Measurements from ENCODE around the gene USP3.

USP3 gene

DNA sequence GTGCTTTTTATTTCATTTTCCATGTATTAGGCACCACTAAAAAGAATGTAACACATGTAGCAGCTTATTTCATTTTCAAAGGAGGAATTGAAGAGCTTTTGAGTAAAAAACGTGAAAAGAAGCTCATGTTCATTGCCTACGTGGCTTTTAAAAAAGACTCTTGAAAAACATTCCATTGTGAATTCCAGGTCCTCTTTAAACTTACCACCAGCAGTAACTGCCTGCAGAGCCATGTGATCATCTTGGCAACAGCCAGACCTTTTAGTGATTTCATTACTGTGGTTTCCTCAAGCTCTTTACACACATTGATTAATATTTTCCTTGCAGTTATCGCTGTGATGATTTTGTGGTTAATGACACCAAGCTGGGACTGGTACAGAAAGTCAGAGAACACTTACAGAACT lies 49.0 kb downstream of the USP3 start:
- no peak for DNase-seq

DNA sequence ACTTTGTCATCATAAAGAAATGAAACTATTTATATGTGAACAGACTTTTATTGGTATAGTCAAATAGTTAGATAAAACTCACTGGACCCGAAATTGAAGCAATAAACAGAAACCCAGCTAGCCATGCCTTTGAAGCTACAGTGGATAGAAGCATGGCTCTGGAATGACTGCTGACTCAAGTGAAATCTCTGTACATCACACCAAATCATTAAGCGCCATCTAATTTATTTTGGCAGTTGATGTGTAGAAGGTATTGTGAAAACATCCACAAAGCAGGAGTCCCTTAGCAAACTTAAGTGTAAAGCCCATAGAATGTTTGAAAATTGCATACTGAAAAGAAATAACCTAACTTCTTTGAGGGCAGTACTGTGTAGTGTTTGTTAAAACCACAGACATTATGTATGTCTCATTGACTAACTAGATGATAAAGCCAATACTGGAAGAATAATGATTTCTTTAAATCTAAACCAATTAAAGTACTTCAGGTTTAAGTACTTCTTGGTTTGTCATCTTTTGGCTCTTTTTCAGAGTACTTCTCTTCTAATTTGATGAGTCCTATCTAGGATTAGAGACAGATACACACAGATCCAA lies 50.0 kb downstream of the USP3 start:
- no peak for DNase-seq

DNA sequence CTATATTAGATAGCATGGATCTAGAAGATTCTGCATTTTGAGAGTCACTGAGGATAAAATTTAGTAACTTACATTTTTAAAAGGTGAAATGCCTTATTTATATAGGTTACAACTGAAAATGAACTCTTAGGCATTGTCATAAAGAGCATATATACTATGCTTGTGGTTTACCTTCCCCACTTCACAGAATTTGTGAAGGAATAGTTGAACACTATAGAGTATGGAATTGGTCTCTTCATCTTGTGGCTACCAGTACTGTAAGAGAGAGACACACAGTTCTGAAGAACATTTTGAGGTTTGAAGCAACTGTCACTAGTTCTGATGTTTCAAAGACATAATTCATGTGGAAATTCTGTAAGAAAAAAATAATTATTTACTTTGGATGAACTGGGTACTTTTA lies 51.1 kb downstream of the USP3 start:
- no peak for DNase-seq

DNA sequence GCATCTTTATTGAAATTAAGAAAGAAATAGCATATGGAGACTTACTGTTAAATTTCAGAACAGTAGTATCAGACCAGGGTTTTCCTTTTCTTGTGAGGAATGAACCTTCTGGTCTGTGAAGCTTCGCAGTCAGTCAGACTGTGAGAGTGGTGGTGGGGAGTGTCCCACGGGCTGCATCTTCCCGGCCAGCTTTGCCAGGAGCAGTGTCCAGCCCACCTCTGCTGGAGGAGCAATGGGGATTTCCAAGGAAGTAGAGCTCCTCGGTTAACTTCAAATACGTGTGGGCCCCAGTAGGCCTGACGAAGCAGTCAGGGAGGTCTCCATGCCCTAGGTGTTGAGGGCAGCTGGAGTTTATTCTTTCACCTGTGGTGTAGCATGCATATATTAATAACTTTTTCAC lies 51.9 kb downstream of the USP3 start:
- no peak for DNase-seq

DNA sequence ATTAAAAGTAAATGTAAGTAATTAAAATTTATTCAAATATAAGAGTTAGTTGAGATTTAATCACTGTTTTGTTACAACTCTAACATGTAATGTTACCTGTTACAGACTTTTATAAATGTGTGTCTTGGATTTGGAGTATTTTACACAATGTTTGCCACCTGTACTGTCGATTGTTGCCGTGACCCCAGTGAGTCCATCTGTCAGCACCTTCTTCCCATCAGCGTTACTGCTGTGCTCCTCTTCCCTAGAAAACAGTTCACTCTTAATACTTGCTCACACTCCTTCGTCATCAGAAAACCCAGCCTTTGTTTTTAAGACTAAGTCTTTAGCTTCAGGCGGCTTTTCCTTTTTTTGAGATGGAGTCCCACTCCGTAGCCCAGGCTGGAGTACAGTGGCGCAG lies 52.3 kb downstream of the USP3 start:
- DNase-seq: no peak

DNA sequence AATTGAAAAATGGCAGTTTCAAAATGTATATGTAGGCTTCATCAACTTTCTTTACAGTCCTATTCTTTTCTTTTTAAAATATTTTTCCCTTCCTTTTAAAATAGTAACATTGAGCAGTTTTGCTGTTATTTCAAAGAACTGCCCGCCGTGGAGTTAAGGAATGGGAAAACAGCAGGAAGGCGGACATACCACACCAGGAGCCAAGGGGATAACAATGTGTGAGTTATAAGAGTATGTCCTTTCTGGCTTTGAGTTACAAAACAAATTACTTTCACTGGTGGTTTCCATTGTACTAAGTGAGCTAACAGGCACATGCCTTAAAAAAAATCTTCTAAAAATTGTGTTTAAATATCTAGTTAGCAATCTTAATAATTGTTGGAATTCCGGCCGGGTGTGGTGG lies 55.4 kb downstream of the USP3 start:
- no peak for DNase-seq

DNA sequence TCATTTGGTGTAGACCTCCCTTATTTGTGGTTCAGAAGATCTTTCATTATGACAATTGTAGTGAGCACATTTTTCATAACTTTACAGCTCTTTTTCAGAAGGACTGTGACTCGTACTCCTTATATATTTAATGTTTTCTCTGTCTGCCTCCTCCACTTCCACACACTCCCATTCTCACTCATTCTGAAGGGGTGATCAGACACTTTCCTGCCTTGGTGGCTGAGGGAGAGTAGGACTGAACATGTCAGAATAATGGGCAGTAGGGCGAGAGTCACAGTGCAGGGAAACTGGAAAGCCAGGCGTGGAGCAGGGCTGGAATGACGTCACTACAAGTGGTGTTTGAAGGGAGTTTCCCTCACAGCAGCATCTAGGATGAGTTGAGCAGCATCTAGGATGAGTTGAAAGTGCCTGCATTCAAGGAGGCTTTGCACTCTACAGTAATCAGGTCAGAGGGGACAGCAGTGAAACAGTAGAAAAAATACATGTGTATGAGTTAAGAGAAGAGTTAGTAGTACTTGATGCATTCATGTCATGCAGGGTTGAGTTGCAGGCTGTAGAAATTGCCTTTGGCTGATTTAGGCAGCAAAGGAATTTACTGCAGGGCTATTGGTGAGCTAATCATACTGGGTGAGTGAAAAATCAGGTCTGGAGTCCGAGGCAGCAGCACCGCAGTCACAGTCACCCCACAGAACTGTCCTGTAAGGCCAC lies 56.5 kb downstream of the USP3 start:
- DNase-seq: no peak

DNA sequence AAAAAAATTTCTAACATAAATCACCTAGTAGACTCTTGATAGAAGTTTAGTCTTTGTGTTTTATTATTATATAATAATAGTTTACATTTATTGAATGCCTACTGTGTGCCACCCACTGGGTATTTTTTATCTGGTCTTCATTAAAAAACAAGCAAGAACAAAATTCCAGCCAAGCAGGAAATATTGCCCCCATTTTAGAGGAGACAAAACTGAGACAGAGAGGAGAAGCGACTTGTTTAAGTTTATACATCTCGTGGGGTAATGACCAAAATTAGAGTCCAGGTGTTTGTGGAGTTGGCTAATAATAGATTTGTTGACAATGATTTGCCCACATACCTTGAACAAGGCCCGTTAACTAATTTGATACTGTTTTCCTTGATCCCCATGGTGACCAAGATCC lies 59.7 kb downstream of the USP3 start:
- DNase-seq: no peak

DNA sequence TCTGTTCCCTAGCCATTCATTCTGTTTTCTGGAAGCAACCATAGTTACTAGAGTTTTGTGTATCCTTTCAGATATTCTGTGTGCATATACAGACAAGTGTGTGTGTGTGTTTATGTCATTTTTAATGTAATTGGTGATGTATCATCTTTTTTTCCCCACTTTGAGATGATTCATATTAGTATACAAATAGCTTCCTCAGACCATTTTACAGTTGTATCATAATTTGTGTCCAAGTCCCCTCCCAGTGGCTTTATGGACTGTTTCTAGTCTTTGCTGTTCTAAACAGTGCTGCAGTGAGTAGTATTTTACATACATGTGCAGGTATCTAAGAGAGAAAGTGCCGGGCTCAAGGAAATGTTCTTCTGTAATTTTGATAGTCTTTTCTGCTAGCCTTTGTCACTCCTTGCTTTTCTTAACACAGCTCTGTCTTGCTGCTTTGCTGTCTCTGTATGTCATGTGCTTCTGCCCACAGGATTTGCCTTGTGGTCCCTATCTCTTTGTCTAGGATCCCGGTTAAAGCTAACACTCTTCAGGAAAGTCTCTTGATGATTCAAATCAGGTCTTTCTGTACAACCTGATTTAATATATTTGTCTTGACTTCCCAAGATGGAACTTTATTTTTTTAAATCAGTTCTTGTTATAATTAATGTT lies 61.3 kb downstream of the USP3 start:
- DNase-seq: no peak

DNA sequence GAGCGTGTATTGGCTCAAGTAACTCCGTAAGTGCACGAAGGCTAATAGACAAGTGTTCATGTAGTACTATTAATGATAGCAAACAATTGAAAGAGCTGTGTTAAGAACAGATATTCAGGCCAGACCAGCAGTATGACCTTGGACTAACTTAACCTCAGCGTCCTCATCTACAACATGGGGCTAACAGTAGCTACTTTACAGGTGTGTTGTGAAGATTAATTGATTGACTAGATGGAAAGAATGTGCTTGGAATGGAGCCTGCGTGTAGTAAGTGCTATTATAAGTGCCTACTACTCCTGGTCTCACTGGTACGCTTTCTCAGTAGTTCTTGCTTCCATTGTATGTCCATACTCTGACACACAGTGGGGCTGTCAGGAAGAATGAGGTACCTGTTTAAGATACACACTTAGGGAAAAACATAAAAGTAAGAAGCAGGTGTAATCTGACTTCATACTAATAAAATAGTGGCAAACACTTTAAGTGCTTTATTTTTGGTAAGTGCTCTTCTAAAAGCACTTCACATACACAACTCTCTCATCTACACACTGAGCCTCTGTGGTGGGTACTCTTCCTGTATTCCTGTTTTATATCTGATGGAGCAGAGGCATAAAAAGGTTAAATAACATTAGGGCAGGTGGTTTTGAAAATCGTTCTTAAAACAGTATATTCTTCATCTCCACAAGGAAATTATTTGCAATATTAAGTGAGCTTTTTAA lies 68.5 kb downstream of the USP3 start:
- DNase-seq: no peak

DNA sequence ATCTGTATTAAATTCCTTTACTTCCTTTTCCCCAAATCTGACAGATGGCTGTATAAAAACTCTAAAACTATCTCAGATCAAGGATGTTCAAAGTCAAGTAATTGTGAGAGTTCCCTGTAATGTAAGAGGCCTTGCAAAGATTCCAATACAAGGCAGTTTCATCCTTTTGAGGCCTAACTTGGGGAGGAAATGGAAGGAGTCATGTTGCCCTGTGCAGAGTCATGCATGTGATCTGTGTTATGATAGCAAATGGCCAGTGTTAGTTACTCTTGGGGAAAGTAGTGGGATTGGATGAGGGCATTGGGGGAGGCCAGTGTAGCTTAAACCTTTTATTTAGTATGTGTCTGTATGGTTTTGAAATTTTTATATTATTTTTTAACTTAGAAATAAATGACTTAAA lies 69.1 kb downstream of the USP3 start:
- no peak for DNase-seq

DNA sequence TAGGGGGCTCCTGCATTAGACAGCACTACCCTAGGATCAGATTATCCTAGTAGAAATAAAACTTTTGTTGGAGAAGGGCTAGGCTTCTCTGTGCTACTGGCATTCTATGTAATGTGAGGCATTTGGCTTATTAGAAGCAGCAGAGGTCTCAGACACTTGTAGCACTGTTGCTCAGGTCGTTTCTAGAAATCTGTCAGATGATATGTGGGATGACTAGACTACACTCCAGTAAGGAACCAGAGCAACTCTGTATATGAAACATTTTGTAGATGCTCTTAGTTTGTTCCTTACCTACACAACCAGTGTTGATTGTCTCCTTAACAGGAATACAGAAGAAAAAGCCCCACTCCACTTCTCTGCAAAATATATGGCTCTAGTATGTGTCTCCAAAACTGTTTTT lies 70.9 kb downstream of the USP3 start:
- DNase-seq: no peak

DNA sequence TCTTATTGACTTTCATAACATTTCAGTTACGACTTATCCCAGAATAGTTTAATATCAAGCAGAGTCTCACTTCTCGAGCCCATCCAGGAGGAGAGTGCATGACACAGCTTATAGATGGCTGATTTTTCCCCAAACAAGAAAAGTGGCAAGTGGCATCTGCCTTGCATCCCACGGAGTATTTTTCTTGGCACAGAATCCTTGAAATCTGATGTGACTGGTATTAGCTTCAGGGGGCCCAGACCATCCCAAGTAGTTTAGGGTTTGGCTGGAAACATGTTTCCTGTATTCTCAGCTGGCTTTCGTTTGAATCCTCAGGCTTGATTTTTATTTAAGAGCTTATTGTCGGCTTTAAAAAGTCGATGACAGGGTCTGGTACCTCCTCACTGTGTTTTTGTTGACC lies 72.0 kb downstream of the USP3 start:
- DNase-seq: no peak

DNA sequence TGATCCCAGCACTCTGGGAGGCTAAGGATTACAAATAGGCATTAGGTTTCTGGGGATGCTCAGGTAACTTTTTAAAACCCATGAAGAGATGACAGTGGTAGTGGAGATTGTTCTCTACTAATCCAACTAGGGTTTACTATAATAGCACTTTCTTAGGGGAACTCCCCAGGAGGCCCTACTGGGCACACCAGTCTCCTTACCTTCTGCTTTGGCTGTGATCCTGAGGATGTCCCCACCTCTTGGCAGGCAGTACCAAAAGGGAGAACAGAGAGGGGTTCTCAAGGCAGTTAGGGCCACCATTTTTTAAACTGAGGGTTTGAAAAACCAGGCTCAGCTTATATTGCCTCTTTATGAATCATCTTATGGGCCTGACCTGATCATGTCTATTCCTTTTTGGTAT lies 77.8 kb downstream of the USP3 start:
- DNase-seq: no peak

DNA sequence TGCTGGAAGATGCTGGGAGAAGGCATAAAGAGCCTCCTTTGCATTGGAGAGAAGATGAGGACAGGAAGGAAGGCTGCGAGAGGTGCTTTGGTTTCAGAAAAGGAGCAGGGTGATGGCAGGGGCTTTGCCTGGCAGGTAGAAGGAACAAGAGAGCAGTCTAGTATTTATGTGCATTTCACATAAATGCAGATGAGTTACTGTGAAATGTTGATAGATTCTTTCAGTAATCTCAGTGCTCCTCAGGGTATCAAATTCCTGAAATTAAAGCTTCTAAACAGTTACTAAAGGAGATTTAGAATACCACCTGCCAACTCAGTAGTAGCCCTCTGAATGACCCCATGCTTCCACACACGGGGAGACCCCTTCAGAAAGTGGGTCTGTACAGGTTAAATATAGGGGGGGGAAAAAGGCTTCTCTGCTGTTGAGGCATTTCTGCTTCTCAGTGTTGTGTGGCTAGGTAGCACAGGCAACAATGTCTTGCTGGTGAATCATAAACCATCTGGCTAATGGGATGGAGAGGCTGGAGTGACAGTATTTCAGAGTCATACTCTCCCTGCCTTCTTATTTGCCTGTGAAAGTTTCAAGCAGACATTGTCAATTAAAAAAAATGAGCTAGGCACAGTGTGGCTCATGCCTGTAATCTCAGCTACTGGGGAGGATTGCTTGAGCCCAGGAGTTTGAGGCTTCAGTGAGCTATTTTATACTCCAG lies 78.5 kb downstream of the USP3 start:
- DNase-seq: no peak

DNA sequence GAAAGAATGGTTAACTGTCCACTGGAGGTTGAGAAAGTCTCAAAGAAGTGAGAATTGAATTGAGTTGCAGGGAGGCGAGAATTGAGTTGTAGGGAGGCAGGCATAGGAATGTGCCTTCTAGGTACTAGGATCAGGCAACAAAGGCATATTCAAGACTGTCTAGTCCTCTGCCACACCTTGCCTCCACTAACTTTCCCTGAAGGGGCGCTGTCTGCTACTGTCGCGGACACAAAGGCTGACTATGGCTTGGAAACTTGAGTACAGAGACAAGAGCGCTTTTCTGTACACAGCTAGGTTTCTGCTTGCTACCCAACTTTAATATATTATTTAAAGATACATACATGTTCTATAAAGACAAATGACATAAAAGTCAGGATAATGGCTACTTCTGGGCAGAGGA lies 82.4 kb downstream of the USP3 start:
- no peak for DNase-seq

DNA sequence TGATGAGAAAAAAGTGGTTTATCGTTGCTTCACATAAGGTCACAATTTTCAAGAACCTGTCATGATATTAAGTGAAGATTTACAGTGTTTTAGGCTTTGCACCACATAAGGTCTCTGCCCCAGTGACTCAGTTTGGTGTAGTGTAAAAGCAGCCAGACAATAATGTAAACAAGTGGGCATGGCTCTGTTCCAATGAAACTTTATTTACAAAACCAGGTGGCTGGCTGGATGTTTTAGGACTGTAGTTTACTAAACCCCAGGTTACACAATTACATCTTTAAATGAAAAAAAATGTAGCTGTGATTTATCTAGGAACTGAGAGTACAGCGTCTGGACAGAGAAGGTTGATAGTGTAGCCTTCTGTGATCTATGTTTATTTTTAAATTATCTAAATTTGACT lies 83.1 kb downstream of the USP3 start:
- no peak for DNase-seq

DNA sequence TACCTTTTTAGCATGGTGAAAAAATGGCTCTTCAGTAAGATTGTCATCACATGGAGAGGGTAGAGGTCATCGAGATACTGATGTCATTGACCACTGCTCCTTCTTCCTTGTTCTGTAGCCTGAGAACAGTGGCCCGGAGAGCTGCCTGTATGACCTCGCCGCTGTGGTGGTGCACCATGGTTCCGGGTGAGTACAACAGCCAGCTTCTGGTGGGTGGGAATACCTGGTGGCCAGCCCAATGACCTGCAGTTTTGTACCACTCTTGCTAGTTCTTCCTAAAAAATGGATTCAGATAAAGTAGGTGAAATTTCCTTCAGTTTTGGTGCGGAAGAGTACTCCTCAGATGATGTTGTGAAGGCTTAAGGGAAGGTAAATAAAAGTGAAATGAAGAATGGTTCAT lies 84.4 kb downstream of the USP3 start:
- no peak for DNase-seq

DNA sequence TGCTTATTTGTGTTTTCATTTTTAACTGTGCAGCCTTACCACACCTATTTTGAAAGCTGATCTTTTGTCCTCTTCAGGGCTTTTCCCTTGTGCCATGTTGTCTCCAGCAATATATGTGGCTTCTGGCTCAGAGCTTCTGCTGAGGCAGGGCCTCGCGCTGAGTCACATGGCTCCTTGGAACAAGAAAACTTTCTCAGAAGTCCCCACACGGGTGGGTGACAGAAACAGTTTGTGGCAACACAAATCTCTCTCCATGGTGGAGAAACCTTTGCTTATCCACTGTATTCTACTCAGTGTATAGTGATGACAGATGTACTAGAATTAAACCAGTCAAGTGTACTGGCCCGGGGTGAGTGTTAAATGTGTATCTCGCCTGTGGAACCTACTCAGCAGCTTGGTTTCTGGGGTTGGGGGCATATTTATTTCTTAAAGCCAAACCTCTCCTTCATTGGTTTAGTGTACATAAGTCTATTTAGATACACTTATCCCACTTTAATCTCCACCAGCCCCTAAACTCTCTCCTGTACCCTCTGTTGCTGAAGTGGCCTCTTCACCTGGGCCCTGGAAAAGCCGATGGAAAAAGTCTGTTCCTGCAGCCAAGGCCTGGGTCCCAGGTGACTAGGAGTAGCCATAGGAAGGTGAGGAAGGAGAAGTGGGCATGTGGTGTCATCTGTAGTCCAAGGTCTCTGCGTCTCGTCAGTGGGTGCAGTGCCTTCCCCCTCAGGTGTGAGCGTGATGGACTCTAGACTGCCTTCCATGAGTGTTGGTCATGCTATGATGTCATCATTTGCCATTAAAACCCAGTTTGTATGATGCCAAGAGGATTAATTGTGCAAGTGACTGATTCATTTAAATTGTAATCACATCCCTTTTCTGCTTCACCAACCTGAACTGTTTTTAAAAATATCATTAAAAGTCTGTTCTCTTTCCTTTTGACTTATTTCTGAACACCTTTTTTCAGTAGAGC lies 89.6 kb downstream of the USP3 start:
- DNase-seq: no peak

DNA sequence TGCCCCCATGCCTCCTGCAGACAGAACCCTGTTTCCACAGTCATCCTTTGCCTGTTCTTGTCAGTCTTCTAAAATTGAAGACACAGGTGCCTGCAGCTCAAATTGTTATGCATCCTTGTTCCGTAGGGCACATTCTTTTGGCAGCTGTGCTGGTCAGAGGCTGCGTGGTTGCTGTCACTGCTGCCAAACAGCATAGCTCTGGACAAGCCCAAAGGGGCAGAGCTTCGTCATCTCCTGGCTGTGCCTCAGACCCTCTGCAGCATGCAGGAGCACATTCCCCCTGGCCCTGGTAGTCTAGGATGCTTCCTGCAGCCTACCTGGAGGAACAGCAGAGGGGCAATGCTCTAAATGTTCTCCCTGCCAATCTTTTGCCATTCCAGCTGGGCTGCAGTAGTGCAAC lies 90.7 kb downstream of the USP3 start:
- DNase-seq: no peak

DNA sequence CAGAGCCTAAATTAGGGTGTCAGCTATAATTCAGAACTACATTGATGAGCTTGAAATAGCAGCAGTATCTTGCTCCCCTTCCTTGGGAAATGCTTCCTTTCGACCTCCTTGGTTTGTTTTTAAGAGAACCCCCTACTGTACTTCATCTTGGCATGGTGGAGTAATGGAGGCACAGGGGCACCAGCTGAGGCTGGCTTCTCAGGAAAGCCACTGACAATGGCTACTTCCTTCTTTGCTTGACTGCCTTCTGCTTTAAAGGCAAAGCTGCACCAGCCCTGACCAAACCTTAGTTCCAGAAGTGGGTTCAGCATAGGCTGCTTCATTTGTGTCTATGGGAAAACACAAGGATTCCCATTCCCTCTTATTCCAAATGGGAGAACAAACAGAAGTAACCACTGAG lies 91.3 kb downstream of the USP3 start:
- DNase-seq: peak in 1 of 6 experiments; percentile 12

DNA sequence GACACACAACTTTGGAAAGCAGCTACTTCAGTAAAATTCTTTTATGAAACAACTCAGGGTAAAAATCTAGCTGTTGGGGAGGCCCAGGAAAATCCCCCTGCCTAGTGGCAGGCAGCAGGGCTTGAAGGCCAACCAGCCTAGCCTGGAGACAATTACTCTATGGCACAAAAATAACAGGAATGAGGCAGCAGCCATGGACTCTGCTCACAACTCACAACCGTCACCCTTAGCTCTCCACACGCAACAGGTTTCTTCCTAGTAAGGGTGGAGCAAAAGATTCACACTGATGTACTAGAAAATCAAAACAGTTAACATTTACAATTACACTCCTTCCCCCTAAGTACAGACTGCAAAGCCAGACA lies 92.3 kb downstream of the USP3 start:
- DNase-seq: no peak
